GM03348 (cell line): Measurements from ENCODE around the gene FGF18.
A peak's percentile ranks its signal among the peaks of the same experiment; 100 is the strongest.
"Not testable (repeated sequence)": the region's sequence is repeated elsewhere in the genome, so short reads cannot be mapped to it uniquely, and the experiment has no call there.

Experiments used
- DNase-seq: peaks from one replicate; pipeline ENCODE4 v3.0.0; 2012; ENCODE audit warnings: low spot score

Gene FGF18, protein sequence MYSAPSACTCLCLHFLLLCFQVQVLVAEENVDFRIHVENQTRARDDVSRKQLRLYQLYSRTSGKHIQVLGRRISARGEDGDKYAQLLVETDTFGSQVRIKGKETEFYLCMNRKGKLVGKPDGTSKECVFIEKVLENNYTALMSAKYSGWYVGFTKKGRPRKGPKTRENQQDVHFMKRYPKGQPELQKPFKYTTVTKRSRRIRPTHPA

GRCh38 chr5:171418982-171419687, at the start of gene FGF18:
Gene FGF18 (plus strand): TSS chr5:171419647. CDS start chr5:171420200, 553 bp downstream.
- DNase-seq = peak; percentile 54

- no peak for DNase-seq
Measured at GRCh38 chr5:171369898-171370297, 49.5 kb upstream of the FGF18 start.

DNA sequence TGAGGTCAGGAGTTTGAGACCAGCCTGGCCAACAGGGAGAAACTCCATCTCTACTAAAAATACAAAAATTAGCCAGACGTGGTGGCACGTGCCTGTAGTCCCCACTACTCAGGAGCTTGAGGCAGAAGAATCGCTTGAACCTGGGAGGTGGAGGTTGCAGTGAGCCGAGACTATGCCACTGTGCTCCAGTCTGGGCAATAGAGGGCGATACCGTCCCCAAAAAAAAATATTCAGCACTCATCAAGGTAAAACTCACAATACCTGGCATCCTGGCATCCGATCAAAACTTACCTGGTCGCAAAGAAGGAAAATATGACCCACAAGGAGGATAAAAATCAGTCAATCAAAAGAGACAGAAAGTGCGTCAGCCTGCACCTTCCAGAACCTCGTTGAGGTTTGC, 48.6 kb upstream of the FGF18 start:
- not testable (repeated sequence) for DNase-seq

DNA sequence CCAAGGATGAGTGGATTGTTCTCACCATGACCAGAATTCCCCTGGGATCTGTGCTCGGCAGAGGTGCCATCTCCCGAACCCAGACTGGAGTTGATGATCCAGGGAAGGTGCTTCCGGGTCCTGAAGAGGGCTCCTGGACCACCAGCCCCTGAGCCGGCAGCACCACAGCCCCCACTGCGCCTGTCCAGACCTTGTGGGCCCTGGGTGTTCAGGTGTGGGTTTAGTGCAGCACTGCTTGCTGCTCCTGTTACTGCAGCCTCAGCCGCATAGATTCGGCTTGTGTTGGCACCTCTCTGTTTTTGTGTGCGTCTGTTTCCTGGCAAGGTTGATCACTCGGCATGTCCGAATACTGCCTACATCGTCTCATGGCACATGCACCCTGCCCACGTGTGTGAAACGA, 48.1 kb upstream of the FGF18 start:
- DNase-seq = no peak

DNA sequence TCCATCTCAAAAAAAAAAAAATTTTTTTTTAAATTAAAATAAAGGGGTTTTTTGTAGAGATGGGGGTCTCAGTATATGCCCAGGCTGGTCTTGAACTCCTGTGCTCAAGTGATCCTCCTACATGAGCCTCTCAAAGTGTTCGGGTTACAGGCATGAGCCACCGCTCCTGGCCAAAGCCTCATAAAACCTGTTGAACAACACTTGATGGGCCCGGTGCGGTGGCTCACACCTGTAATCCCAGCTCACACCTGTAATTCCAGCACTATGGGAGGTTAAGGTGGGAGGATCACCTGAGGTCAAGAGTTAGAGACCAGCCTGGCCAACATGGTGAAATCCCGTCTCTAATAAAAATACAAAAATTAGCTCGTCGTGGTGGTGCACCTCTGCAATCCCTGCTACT, 39.5 kb upstream of the FGF18 start:
- no peak for DNase-seq

DNA sequence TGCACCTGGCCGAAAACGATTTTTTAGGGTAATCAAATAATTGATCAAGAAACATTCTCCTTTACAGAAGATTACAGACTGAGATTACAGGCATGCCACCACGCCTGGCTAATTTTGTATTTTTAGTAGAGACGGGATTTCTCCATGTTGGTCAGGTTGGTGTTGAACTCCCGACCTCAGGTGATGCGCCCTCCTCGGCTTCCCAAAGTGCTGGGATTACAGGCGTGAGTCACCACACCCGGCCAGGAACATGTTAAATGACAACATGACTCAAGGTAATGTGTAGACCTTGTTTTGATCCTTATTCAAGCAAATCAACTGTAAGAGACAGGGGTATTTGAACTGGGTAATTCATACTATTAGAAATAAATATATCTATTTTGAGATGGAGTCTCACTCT, 35.0 kb upstream of the FGF18 start:
- DNase-seq = not testable (repeated sequence)

DNA sequence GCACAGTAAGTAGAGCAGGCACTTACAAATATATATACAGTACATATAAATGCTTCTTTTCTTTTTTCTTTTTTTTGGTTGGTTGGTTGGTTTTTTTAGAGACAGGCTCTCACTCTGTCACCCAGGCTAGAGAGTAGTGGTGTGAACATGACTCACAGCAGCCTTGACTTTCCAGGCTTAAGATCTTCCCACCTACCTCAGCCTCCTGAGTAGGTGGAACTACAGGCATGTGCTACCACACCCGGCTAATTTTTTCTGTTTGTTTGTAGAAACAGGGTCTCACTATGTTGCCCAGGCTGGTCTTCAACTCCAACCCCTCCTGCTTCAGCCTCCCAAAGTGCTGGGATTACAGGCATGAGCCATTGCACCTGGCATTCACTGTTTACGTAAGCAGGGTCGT, 34.4 kb upstream of the FGF18 start:
- DNase-seq = not testable (repeated sequence)

DNA sequence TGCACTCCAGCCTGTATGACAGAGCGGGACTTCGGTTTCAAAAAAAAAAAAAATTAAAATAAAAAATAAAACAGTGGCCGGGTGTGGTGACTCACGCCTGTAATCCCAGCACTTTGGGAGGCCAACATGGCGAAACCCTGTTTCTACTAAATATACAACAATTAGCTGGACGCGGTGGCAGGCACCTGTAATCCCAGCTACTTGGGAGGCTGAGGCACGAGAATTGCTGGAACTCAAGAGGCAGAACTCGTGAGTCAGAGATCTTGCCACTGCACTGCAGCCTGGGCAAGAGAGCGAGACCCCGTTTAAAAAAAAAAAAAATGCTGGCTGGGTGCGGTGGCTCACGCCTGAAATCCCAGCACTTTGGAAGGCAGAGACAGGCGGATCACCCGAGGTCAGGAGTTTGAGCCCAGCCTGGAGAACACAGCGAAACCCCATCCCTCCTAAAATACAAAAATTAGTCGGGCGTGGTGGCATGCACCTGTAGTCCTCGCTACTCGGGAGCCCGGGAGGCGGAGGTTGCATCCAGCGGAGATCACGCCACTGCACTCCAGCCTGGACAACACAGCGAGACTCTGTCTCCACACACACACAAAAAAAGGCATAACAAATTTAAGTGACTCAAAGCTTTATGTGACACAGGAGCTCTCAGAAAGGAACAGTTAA, 33.3 kb upstream of the FGF18 start:
- DNase-seq = no peak

- DNase-seq = peak; percentile 24
Measured at GRCh38 chr5:171386861-171387344, 32.5 kb upstream of the FGF18 start.

- peak; percentile 100 for DNase-seq
Measured at GRCh38 chr5:171387345-171387969, 32.0 kb upstream of the FGF18 start, which contains the start of gene NPM1. Gene NPM1 (plus strand): TSS chr5:171387849. CDS start chr5:171387949, 100 bp downstream.

GRCh38 chr5:171387970-171388815, 31.3 kb upstream of the FGF18 start:
- peak; percentile 88 for DNase-seq

- DNase-seq = no peak
Measured at GRCh38 chr5:171388816-171389168, 30.7 kb upstream of the FGF18 start.

GRCh38 chr5:171390883-171391677, 28.4 kb upstream of the FGF18 start:
- no peak for DNase-seq

DNA sequence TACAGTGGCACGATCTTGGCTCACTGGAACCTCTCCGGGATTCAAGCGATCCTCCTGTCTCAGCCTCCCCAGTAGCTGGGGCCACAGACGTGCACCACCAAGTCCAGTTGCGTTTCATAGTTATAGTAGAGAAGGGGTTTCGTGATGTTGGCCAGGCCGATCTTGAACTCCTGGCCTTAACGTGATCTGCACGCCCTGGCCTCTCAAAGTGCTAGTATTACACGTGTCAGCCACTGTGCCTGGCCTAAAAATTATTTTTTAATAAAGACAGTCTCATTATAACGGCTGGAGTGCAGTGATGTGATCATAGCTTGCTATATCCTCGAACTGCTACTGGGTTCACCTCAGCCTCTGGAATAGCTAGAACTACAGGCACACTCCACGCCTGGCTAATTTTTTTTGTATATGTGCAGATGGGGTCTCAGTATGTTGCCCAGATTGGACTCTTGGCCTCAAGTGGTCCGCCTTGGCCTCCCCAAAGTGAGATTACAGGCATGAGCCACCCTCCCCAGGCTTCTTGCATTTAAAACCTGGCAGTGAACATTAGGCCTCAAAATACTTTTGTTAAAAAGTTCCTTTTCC, 27.4 kb upstream of the FGF18 start:
- DNase-seq = no peak

- no peak for DNase-seq
Measured at GRCh38 chr5:171392585-171393159, 26.8 kb upstream of the FGF18 start.

- DNase-seq = no peak
Measured at GRCh38 chr5:171395042-171395441, 24.4 kb upstream of the FGF18 start.

GRCh38 chr5:171396583-171396982, 22.9 kb upstream of the FGF18 start:
- not testable (repeated sequence) for DNase-seq

GRCh38 chr5:171397190-171397589, 22.3 kb upstream of the FGF18 start:
- no peak for DNase-seq

GRCh38 chr5:171397599-171397998, 21.8 kb upstream of the FGF18 start:
- DNase-seq = no peak

- DNase-seq = not testable (repeated sequence)
Measured at GRCh38 chr5:171398660-171399059, 20.8 kb upstream of the FGF18 start.
